Tibial nerve (tissue), 4 donors: Measurements from ENCODE around the gene NTNG2. TPM values are rescaled to one million over a fixed set of nuclear protein-coding genes. Genes with fewer than 3 reads are reported as not detected.
A peak's percentile ranks its signal among the peaks of the same experiment; 100 is the strongest.

Experiments used
- DNase-seq, 2 donors: peaks; one replicate each; pipeline ENCODE4 v3.0.0-alpha.2; 2019; ENCODE audit warnings: low spot score in 2 of 2
- H3K27ac ChIP-seq, 4 donors: fragments of 200-600 bp; sonication (generic) in 3 of 4; one replicate each; pipeline ENCODE4 v1.5.1; 2017 to 2019; ENCODE audit warnings: mild to moderate bottlenecking in 1 of 4
- H3K27me3 ChIP-seq, 2 donors: fragments of 200-600 bp; sonication (generic) in 1 of 2; one replicate each; pipeline versions ENCODE4 v1.5.1 to v1.6.0; 2017 to 2019
- H3K36me3 ChIP-seq, 3 donors: fragments of 200-600 bp; sonication (generic); one replicate each; pipeline ENCODE4 v1.5.1; 2018 to 2019
- H3K4me1 ChIP-seq, 4 donors: fragments of 200-600 bp; sonication (generic) in 3 of 4; one replicate each; pipeline ENCODE4 v1.5.1; 2017 to 2019
- H3K4me3 ChIP-seq, 4 donors: fragments of 200-600 bp; sonication (generic) in 3 of 4; one replicate each; pipeline ENCODE4 v1.5.1; 2017 to 2019; ENCODE audit warnings: mild to moderate bottlenecking in 1 of 4, moderate library complexity in 1 of 4
- H3K9me3 ChIP-seq, 4 donors: fragments of 200-600 bp; sonication (generic) in 3 of 4; one replicate each; pipeline ENCODE4 v1.5.1; 2017 to 2019
- CTCF ChIP-seq, 5 experiments: fragments of 200-600 bp in 3 of 5; fragments of 450-650 bp in 2 of 5; sonication (generic) in 3 of 5; IDR thresholded peaks; one replicate each; pipeline ENCODE4 v1.5.1; 2016 to 2019; ENCODE audit warnings: antibody characterized with exemption in 5 of 5, mild to moderate bottlenecking in 3 of 5, moderate library complexity in 2 of 5
- EP300 ChIP-seq, 2 donors: sonication (generic); formaldehyde crosslinking; IDR thresholded peaks; one replicate each; pipeline ENCODE4 v1.6.1; 2017; ENCODE audit warnings: antibody characterized with exemption in 2 of 2, mild to moderate bottlenecking in 1 of 2
- POLR2A ChIP-seq, 2 donors: fragments of 450-650 bp; IDR thresholded peaks; one replicate each; pipeline ENCODE4 v1.6.1; 2017; ENCODE audit warnings: antibody characterized with exemption in 2 of 2, mild to moderate bottlenecking in 2 of 2, moderate library complexity in 2 of 2
- WGBS, 2 donors: methylation state at CpG; one replicate each; pipeline ENCODE4 v1.1.5; 2018; 5-methylcytosine and 5-hydroxymethylcytosine counted together
- total RNA-seq, 4 donors: library from RNA; depleted of rRNA; stranded (reverse); fragments of >200 nt; gene quantifications; one replicate each; pipeline ENCODE4 v1.1.0, GENCODE V29; 2016

The NTNG2 gene
- total RNA-seq, 4 donors from 2014 or later = 0.63 to 21.4 (median 1.0) TPM

- peak; percentile 90 to 94 for DNase-seq
- WGBS, 2 donors = 2 to 4% methylated on average over 34 to 51 of the region's 63 CpGs
- Histone ChIP-seq H3K9me3 (no peaks in the 10 kb centered on the region), H3K4me1 (peaks cover 0 to 36% (median 8%) of the 10 kb centered on the region in 4 donors), H3K27me3 (peaks cover 0 to 3% of the 10 kb centered on the region in 2 donors), H3K27ac (peak overlapping the region; percentile 9 to 65 (median 56)), H3K4me3 (peak overlapping the region; percentile 60 to 82 (median 66)), H3K36me3 (no peaks in the 10 kb centered on the region)
- TF ChIP-seq EP300 (IDR thresholded peaks at IDR 0.05) = peak in 1 of 2 donors; percentile 70
- TF ChIP-seq CTCF (IDR thresholded peaks at IDR 0.05) = no peak
- TF ChIP-seq POLR2A (IDR thresholded peaks at IDR 0.05) = peak in 1 of 2 donors; percentile 53
Measured at GRCh38 chr9:132240841-132241482, 79.1 kb downstream of the NTNG2 start.

GRCh38 chr9:132241483-132241839 is 79.6 kb downstream of the NTNG2 start:
- Histone ChIP-seq H3K27me3 (peaks cover 0 to 7% of the 10 kb centered on the region in 2 donors), H3K27ac (peak overlapping the region in 3 of 4 donors; percentile 33 to 65 (median 55)), H3K4me3 (peak overlapping the region; percentile 60 to 82 (median 66)), H3K4me1 (peaks cover 0 to 39% (median 8%) of the 10 kb centered on the region in 4 donors), H3K36me3 (no peaks in the 10 kb centered on the region), H3K9me3 (no peaks in the 10 kb centered on the region)
- TF ChIP-seq POLR2A (IDR thresholded peaks at IDR 0.05) (peak in 1 of 2 donors; percentile 9), EP300 (IDR thresholded peaks at IDR 0.05) (no peak), CTCF (IDR thresholded peaks at IDR 0.05) (no peak)
- 1 to 2% methylated on average over 12 to 28 of the region's 33 CpGs for WGBS, 2 donors
- DNase-seq = no peak

GRCh38 chr9:132241840-132242620 is 80.2 kb downstream of the NTNG2 start:
- 1 to 2% methylated on average over 58 to 61 of the region's 81 CpGs for WGBS, 2 donors
- Histone ChIP-seq H3K27me3 (peaks cover 0 to 8% of the 10 kb centered on the region in 2 donors), H3K4me1 (peaks cover 0 to 39% (median 8%) of the 10 kb centered on the region in 4 donors), H3K27ac (peak overlapping the region in 3 of 4 donors; percentile 43 to 65 (median 50)), H3K9me3 (no peaks in the 10 kb centered on the region), H3K4me3 (peak overlapping the region; percentile 60 to 82 (median 66)), H3K36me3 (no peaks in the 10 kb centered on the region)
- no peak for DNase-seq
- TF ChIP-seq EP300 (IDR thresholded peaks at IDR 0.05) (no peak), POLR2A (IDR thresholded peaks at IDR 0.05) (no peak), CTCF (IDR thresholded peaks at IDR 0.05) (no peak)

GRCh38 chr9:132242621-132243155 is 80.8 kb downstream of the NTNG2 start:
- no peak for DNase-seq
- Histone ChIP-seq H3K9me3 (no peaks in the 10 kb centered on the region), H3K27ac (peak overlapping the region in 3 of 4 donors; percentile 43 to 65 (median 50)), H3K4me1 (peaks cover 0 to 39% (median 8%) of the 10 kb centered on the region in 4 donors), H3K36me3 (no peaks in the 10 kb centered on the region), H3K27me3 (peaks cover 0 to 8% of the 10 kb centered on the region in 2 donors), H3K4me3 (peak overlapping the region; percentile 55 to 82 (median 63))
- 25 to 27% methylated on average over 17 to 18 of the region's 18 CpGs for WGBS, 2 donors
- no peak for TF ChIP-seq POLR2A (IDR thresholded peaks at IDR 0.05)
- TF ChIP-seq EP300 (IDR thresholded peaks at IDR 0.05) = no peak
- no peak for TF ChIP-seq CTCF (IDR thresholded peaks at IDR 0.05)
